ENCODE results near the gene WNT3. TPM values are rescaled to one million over a fixed set of nuclear protein-coding genes. Genes with fewer than 3 reads are reported as not detected.

The WNT3 gene
- total and polyA plus RNA-seq, 2 donors (not counting 3 experiments of a cell fraction or from before 2014, with no cell fraction given): 1.4 to 2.1 TPM

GRCh38 chr17:46866325-46866724 lies 47.8 kb upstream of the WNT3 start:
- H3K4me1 ChIP-seq (ENCODE audit: control insufficient read depth, extremely low read depth, insufficient read depth, low read length): no peaks in the 10 kb centered on the region
- H3K9me1 ChIP-seq (replicated peaks; ENCODE audit: control insufficient read depth, extremely low read depth, insufficient read depth, low read length): no peaks in the 10 kb centered on the region
- POLR2A ChIA-PET: no interaction called here
- TF ChIP-seq POLR2A (IDR thresholded peaks at IDR 0.05; ENCODE audit: low read depth, low read length) (no peak), CTCF (IDR thresholded peaks at IDR 0.05; ENCODE audit: extremely low read depth in 1 of 2, insufficient read depth in 1 of 2, low read depth in 1 of 2, low read length in 2 of 2) (no peak), JUN (IDR thresholded peaks at IDR 0.05; ENCODE audit: borderline replicate concordance, insufficient read depth, insufficient read length, low read depth) (no peak)
- H3K36me3 ChIP-seq (ENCODE audit: control insufficient read depth in 2 of 2, extremely low read depth in 1 of 2, insufficient read depth in 2 of 2, low read length in 2 of 2): no peaks in the 10 kb centered on the region
- no peaks in the 10 kb centered on the region for H3K9me3 ChIP-seq (replicated peaks; ENCODE audit: control insufficient read depth, insufficient read depth, low read length)
- DNase-seq (ENCODE audit: low read depth, low spot score) (no peak), FAIRE-seq (no peak)
- no peaks in the 10 kb centered on the region for H4K20me1 ChIP-seq (replicated peaks; ENCODE audit: control insufficient read depth, extremely low read depth, insufficient read depth, low read length)
- H3K9ac ChIP-seq (replicated peaks; ENCODE audit: extremely low read depth, insufficient read depth, low read length): no peak overlapping the region
- H2AFZ ChIP-seq (ENCODE audit: low read depth, low read length): no peak overlapping the region
- dilution Hi-C loops (cut with MboI; ENCODE audit: extremely low pct_ligation_motif_present, low sequenced_read_pairs): no loop called here
- no peaks in the 10 kb centered on the region for H3K79me2 ChIP-seq (ENCODE audit: control insufficient read depth, insufficient read depth, low read length)
- H3K27me3 ChIP-seq (ENCODE audit: control insufficient read depth in 2 of 2, insufficient read depth in 2 of 2, low read length in 2 of 2): no peaks in the 10 kb centered on the region
- no peak overlapping the region for H3K4me2 ChIP-seq (ENCODE audit: insufficient read depth, low read length)
- CTCF ChIA-PET: interaction anchor here (1.0 to 1.4 kb wide), 4 partner anchors 13 to 76 kb away, joined by 3 to 7 read pairs (median 3); no protein-coding TSS in a partner anchor
- H3K27ac ChIP-seq (ENCODE audit: insufficient read depth, low read depth, low read length): no peak overlapping the region
- intact Hi-C loops (cut with micrococcal nuclease): no loop called here
- no TSS peak for BruUV-seq (replicated peaks)
- H3K4me3 ChIP-seq (replicated peaks in 1 of 3; ENCODE audit: insufficient read depth in 1 of 3, low read depth in 1 of 3, low read length in 3 of 3): no peak overlapping the region

- H3K9ac ChIP-seq (replicated peaks; ENCODE audit: extremely low read depth, insufficient read depth, low read length): no peak overlapping the region
- no peaks in the 10 kb centered on the region for H3K9me3 ChIP-seq (replicated peaks; ENCODE audit: control insufficient read depth, insufficient read depth, low read length)
- H3K4me1 ChIP-seq (ENCODE audit: control insufficient read depth, extremely low read depth, insufficient read depth, low read length): no peaks in the 10 kb centered on the region
- no peak overlapping the region for H3K27ac ChIP-seq (ENCODE audit: insufficient read depth, low read depth, low read length)
- ChIA-PET CTCF (interaction anchor here (0.9 kb wide), 1 partner anchor 76 kb away, joined by 3 read pairs; no protein-coding TSS in a partner anchor), POLR2A (no interaction called here)
- dilution Hi-C loops (cut with MboI; ENCODE audit: extremely low pct_ligation_motif_present, low sequenced_read_pairs): no loop called here
- no peak overlapping the region for H3K4me2 ChIP-seq (ENCODE audit: insufficient read depth, low read length)
- H3K4me3 ChIP-seq (replicated peaks in 1 of 3; ENCODE audit: insufficient read depth in 1 of 3, low read depth in 1 of 3, low read length in 3 of 3): no peak overlapping the region
- H3K79me2 ChIP-seq (ENCODE audit: control insufficient read depth, insufficient read depth, low read length): no peaks in the 10 kb centered on the region
- no peak for DNase-seq (ENCODE audit: low read depth, low spot score)
- no peak for FAIRE-seq
- no peaks in the 10 kb centered on the region for H3K9me1 ChIP-seq (replicated peaks; ENCODE audit: control insufficient read depth, extremely low read depth, insufficient read depth, low read length)
- intact Hi-C loops (cut with micrococcal nuclease): no loop called here
- no peak overlapping the region for H2AFZ ChIP-seq (ENCODE audit: low read depth, low read length)
- no peaks in the 10 kb centered on the region for H3K36me3 ChIP-seq (ENCODE audit: control insufficient read depth in 2 of 2, extremely low read depth in 1 of 2, insufficient read depth in 2 of 2, low read length in 2 of 2)
- no peak for TF ChIP-seq JUN (IDR thresholded peaks at IDR 0.05; ENCODE audit: borderline replicate concordance, insufficient read depth, insufficient read length, low read depth)
- H4K20me1 ChIP-seq (replicated peaks; ENCODE audit: control insufficient read depth, extremely low read depth, insufficient read depth, low read length): no peaks in the 10 kb centered on the region
- no TSS peak for BruUV-seq (replicated peaks)
- H3K27me3 ChIP-seq (ENCODE audit: control insufficient read depth in 2 of 2, insufficient read depth in 2 of 2, low read length in 2 of 2): no peaks in the 10 kb centered on the region
These were observed 46.6 kb upstream of the WNT3 start for GRCh38 chr17:46865100-46865499.

All from endothelial cell of umbilical vein (primary cell).